ENCODE results near the gene RCAN2. TPM values are rescaled to one million over a fixed set of nuclear protein-coding genes. Genes with fewer than 3 reads are reported as not detected.

RCAN2 gene
- total RNA-seq, 1 experiment from 2014 or later, result 0.05 TPM

- no peaks in the 10 kb centered on the region for H3K27me3 ChIP-seq (ENCODE audit: control insufficient read depth, insufficient read depth, low read length)
- TF ChIP-seq REST (IDR thresholded peaks at IDR 0.05; ENCODE audit: insufficient read depth in 1 of 2, low read depth in 2 of 2, low read length in 1 of 2) (no peak), POLR2AphosphoS5 (IDR thresholded peaks at IDR 0.05; ENCODE audit: low read depth, low read length) (no peak), SIN3A (IDR thresholded peaks at IDR 0.05; ENCODE audit: borderline replicate concordance, insufficient read depth, low read depth, low read length) (no peak), TCF7L2 (IDR thresholded peaks at IDR 0.05; ENCODE audit: low read depth, low read length) (no peak), CTCF (IDR thresholded peaks at IDR 0.05) (no peak)
- in situ Hi-C loops (cut with HindIII; ENCODE audit: low pct_unique_long_range_greater_than_20kb, low sequenced_read_pairs), result no loop called here
- H3K4me3 ChIP-seq (ENCODE audit: low read depth in 2 of 2, low read length in 2 of 2), result no peak overlapping the region
- POLR2A ChIA-PET, result no interaction called here
- CTCF ChIA-PET, result no interaction called here
- no peak for DNase-seq (ENCODE audit: low read depth, low spot score)
- no TSS peak for BruUV-seq (replicated peaks)
- H3K27ac ChIP-seq (ENCODE audit: low read length), result no peak overlapping the region
- H3K36me3 ChIP-seq (ENCODE audit: control insufficient read depth, insufficient read depth, low read length), result no peaks in the 10 kb centered on the region
- intact Hi-C loops (cut with micrococcal nuclease; ENCODE audit: unreplicated experiment), result no loop called here
- no peaks in the 10 kb centered on the region for H3K9me3 ChIP-seq (ENCODE audit: control insufficient read depth, insufficient read depth, low read depth, low read length)
- H3K4me1 ChIP-seq (ENCODE audit: control insufficient read depth, insufficient read depth, low read length), result no peaks in the 10 kb centered on the region
- ATAC-seq, result no peak
Measured at GRCh38 chr6:46538800-46539480, 47.7 kb upstream of the RCAN2 start.

GRCh38 chr6:46530896-46531295, 39.6 kb upstream of the RCAN2 start:
- ChIA-PET POLR2A (no interaction called here), CTCF (no interaction called here)
- Histone ChIP-seq H3K9me3 (ENCODE audit: control insufficient read depth, insufficient read depth, low read depth, low read length) (no peaks in the 10 kb centered on the region), H3K36me3 (ENCODE audit: control insufficient read depth, insufficient read depth, low read length) (no peaks in the 10 kb centered on the region), H3K27ac (ENCODE audit: low read length) (no peak overlapping the region), H3K27me3 (ENCODE audit: control insufficient read depth, insufficient read depth, low read length) (no peaks in the 10 kb centered on the region), H3K4me1 (ENCODE audit: control insufficient read depth, insufficient read depth, low read length) (no peaks in the 10 kb centered on the region), H3K4me3 (ENCODE audit: low read depth in 2 of 2, low read length in 2 of 2) (no peak overlapping the region)
- TF ChIP-seq CTCF (IDR thresholded peaks at IDR 0.05) (no peak), SIN3A (IDR thresholded peaks at IDR 0.05; ENCODE audit: borderline replicate concordance, insufficient read depth, low read depth, low read length) (no peak), TCF7L2 (IDR thresholded peaks at IDR 0.05; ENCODE audit: low read depth, low read length) (no peak), REST (IDR thresholded peaks at IDR 0.05; ENCODE audit: insufficient read depth in 1 of 2, low read depth in 2 of 2, low read length in 1 of 2) (no peak)
- intact Hi-C loops (cut with micrococcal nuclease; ENCODE audit: unreplicated experiment) (no loop called here), in situ Hi-C loops (cut with HindIII; ENCODE audit: low pct_unique_long_range_greater_than_20kb, low sequenced_read_pairs) (no loop called here)
- no peak for ATAC-seq
- BruUV-seq (replicated peaks), result no TSS peak
- DNase-seq (ENCODE audit: low read depth, low spot score), result no peak
